GM21423 (cell line): ENCODE results near the gene HNRNPAB.
A peak's percentile ranks its signal among the peaks of the same experiment; 100 is the strongest.
"Not testable (repeated sequence)": the region's sequence is repeated elsewhere in the genome, so short reads cannot be mapped to it uniquely, and the experiment has no call there.

Experiments
- ATAC-seq: cut with Tn5 transposase; IDR thresholded peaks from one replicate; pipeline ENCODE4 v1.9.1; 2021; ENCODE audit warnings: mild to moderate bottlenecking, moderate library complexity; ENCODE audit not compliant: unreplicated experiment

The HNRNPAB gene

DNA sequence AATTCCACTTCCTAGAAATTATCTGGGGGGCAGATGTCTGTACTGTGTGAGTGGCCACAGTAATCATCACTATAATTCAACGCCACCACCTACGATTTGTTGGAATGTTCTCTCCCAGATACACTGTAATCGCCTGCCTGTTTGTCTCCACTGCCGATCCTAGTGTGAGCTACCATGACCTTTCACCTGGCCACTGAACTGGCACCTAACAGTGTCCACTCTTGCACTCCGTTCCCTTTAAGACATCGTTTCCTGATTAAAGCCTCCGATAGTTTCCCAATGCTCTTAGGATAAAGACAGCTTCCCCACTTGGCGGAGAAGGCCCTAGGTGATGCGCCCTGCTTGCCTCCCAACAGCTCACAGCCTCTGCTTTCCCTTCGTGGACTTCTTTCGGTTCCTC is 24.3 kb downstream of the HNRNPAB start:
- no peak for ATAC-seq

GRCh38 chr5:178229111-178229510 is 24.8 kb downstream of the HNRNPAB start:
- not testable (repeated sequence) for ATAC-seq

DNA sequence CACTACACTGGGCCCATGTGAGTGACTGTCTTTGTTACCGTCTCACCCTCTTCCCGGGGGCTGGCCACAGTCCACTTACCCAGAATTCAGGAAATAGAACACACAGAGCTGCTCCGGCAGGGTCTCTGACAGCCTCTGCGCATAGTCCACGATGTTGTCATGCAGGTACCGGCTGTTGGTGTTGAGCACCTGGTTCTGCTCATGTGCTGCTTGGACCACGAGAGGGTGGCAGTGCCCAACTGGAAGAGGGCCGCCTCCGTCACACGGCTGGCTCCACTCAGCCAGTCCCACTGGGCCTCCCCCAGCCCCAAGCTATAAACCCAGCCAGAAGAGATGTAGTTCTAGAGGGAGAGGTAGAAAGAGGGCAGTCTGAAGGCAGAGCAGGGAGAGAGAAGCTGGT is 25.5 kb downstream of the HNRNPAB start:
- no peak for ATAC-seq

GRCh38 chr5:178230879-178231538 is 26.7 kb downstream of the HNRNPAB start:
- ATAC-seq: no peak

- no peak for ATAC-seq
These were observed 27.3 kb downstream of the HNRNPAB start for GRCh38 chr5:178231539-178232123.

DNA sequence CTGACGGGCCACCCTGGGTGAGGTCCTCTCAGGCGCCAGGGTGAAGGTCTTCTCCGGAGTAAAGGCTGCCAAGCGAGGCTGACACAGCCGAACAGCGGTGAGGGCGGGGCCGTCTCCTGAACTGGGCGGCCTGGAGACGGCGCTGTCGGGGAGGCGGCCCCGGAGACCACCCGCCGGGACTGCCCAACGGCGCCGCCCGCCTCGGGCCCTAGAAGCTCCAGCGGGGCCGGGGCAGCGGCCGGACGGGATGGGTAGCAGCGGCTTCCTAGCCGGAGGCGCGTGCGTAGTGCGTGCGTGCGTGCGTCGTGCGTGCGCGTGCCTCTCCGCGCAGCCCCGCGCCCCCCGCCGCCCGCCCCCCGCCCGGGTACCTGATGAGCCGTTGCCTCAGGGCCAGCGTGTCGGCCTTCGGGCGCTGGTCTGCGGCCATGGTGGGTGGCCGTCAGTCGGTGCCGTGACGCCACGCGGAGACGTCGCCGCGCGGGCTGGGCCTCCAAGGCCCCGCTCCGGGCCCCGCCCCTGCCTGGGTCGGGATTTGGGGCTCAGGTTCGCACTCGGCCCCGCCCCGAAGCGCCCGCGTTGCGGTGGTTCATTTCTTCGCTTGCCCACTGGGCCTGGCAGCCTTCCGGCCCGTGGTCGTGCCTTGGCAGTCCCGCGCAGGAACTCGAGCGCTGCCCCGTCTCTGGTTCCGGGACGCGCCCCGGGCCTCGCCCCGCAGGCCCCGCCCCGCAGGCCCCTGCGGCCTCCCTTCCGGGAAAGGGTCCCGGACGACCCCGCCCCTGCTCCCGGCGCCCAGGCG is 28.0 kb downstream of the HNRNPAB start, which contains the start of gene PHYKPL:
PHYKPL (minus strand) TSS at position 679 of the 796 bp plus-strand sequence; CDS start at position 427, 252 bp downstream.
- peak; percentile 60 for ATAC-seq

- ATAC-seq: no peak
These were observed 28.6 kb downstream of the HNRNPAB start for GRCh38 chr5:178232920-178233429.

- no peak for ATAC-seq
These were observed 29.9 kb downstream of the HNRNPAB start for GRCh38 chr5:178234121-178234749.

- no peak for ATAC-seq
These were observed 30.6 kb downstream of the HNRNPAB start for GRCh38 chr5:178234750-178235587.

DNA sequence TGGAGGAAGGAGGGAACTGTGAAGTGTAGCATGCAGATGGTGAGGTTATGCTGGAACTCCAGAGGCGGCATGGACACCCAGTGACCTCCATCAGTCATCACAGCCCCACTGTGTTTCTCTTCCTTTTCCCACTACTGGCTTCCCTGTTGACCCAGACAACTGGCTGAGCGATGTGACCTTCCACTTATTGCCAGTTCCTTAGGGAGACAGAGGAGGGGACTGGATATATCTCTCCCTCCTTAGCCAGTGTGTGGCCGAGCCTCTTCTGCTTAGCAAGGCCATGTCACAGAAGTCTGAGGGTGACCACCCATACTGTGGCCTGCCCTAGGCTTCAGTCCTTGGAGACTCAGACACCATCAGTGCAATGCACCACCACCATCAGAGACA is 31.2 kb downstream of the HNRNPAB start:
- ATAC-seq: no peak

GRCh38 chr5:178236126-178236525 is 31.8 kb downstream of the HNRNPAB start:
- ATAC-seq: no peak

GRCh38 chr5:178236679-178237078 is 32.3 kb downstream of the HNRNPAB start:
- ATAC-seq: no peak

DNA sequence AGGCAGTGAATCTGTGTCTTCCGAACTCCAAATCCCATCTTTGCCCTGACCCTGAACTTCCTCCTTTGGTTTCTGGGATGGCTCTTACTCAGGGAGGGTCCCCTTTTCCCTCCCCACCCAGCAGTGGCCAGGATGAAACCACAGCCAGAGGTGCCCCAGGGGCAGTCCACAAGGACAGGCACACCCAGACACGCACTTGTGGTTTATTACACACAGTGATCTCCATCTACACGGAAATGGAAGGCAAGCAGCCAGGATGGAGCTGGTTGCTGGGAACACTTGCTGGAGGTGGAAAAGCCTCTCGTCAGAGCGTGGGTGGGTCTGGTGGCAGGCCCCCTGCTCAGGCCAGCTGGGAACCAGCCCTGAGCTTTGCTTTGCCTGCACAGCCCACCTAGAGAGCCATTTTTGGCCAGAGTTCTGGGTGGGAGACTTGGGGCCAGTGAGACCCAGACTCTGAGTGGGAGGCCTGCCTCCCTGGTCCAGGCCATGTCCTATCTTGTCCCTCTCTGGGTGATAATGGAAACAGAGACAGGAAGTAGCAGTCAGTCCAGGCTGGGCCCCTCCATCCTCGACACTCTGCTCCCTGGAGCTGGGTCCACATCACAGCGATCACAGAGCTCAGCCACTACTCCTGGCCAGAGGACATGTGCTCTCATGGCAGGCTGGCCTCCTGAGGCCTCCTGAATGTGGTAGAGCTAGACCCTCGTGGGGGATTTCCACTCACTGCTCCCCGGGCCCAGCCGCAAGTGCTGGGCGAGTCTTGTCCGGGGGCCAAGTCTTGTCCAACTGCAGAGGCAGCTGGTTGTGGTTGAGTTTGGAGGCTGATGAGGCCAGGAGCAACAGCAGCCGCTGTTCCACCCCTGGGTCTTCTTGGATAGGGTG is 33.3 kb downstream of the HNRNPAB start:
- ATAC-seq: no peak

- ATAC-seq: no peak
These were observed 33.9 kb downstream of the HNRNPAB start for GRCh38 chr5:178238313-178238635.

DNA sequence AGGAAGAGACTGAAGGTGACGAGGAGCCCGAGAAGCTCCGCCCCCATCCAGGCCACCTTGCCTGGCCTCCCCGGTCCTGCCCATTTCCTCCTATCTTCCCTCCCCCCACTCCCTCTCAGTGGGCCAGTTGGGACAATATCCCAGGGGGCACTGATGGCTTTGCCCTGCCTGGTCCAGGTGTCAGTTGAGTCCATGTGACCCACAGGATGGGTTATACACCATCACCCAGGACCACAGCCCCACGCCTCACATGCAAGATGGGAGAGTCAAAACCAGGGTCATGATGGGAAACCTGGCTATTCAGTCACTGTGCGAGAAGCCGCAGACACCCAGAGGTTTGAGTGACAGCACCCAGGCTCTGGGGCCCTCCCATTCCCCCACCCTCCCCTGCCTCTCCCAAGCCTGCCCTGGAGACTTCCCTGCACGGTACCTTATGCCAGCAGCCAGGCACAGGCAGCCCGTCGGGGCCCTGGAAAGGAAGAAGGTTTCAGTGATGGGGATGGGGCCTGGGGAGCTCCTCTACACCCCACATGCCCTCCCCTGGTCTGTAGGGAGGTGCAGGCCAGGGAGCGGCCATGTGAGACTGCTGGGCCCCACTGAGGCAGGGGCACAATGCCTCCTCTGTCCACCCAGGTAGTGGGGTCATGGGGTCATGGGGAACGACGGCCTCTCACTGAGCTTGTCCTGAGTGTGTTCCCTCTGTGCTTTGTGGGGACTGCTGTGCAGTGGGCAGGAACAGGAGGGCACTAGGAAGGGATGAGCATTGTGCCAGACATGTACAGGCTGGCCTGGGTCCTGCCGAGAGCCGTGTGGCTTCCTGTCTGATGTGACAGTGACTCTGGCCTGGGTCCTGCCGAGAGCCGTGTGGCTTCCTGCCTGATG is 34.6 kb downstream of the HNRNPAB start:
- ATAC-seq: no peak

- ATAC-seq: not testable (repeated sequence)
These were observed 35.4 kb downstream of the HNRNPAB start for GRCh38 chr5:178239626-178240301.

DNA sequence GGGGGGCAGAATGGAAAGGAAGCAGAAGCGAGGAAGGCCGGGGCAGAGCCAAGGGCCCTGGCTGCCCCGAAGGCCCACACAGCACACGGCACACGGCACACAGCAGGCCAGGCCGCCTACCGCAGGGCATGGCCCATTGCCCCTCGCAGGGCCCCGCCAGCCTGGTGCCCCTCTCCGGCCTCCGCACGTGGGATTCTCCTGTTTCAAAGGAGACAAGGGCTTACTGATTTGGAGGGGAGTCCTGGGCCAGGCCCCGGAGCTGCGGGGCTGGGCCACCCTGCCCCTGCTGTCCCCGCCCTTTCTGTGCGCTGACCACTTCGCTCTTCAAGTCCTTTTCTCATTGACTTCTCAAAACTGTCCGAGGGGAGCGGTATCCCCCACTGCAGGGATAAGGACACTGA is 36.0 kb downstream of the HNRNPAB start:
- ATAC-seq: no peak

GRCh38 chr5:178240766-178241165 is 36.4 kb downstream of the HNRNPAB start:
- ATAC-seq: peak; percentile 34
